Osteocyte (in vitro differentiated cells): ENCODE data around the gene SHE. TPM values are rescaled to one million over a fixed set of nuclear protein-coding genes. Genes with fewer than 3 reads are reported as not detected.

Experiments
- DNase-seq: peaks from one replicate; pipeline ENCODE4 v3.0.0; 2021; ENCODE audit warnings: mixed read lengths; ENCODE audit not compliant: unreplicated experiment; ENCODE audit errors: extremely low spot score
- H3K27ac Mint-ChIP-seq: one replicate; pipeline ENCODE4 v1.8.0; 2021; ENCODE audit warnings: mild to moderate bottlenecking, mixed read lengths; ENCODE audit not compliant: unreplicated experiment
- H3K27me3 Mint-ChIP-seq: one replicate; pipeline ENCODE4 v1.8.0; 2021; ENCODE audit warnings: mixed read lengths; ENCODE audit not compliant: unreplicated experiment
- H3K36me3 Mint-ChIP-seq: one replicate; pipeline ENCODE4 v1.8.0; 2021; ENCODE audit warnings: mixed read lengths; ENCODE audit not compliant: unreplicated experiment
- H3K4me1 Mint-ChIP-seq: one replicate; pipeline ENCODE4 v1.8.0; 2021; ENCODE audit warnings: mixed read lengths; ENCODE audit not compliant: unreplicated experiment
- H3K4me3 Mint-ChIP-seq: one replicate; pipeline ENCODE4 v1.8.0; 2021; ENCODE audit warnings: mild to moderate bottlenecking, moderate library complexity, mixed read lengths; ENCODE audit not compliant: unreplicated experiment
- H3K9me3 Mint-ChIP-seq: one replicate; pipeline ENCODE4 v1.8.0; 2021; ENCODE audit warnings: mixed read lengths; ENCODE audit not compliant: unreplicated experiment
- total RNA-seq: library from RNA; stranded (reverse); gene quantifications from 2 replicates; pipeline ENCODE4 v1.2.1, GENCODE V29; 2021
- TF ChIP-seq, protein P1 (sequence below): fragments of 200-600 bp; sonication (generic); IDR thresholded peaks from 2 replicates; pipeline ENCODE4 v1.5.0; 2021; ENCODE audit warnings: antibody characterized with exemption, mild to moderate bottlenecking, moderate library complexity

The SHE gene
- total RNA-seq, 1 donor from 2014 or later, result not detected

DNA sequence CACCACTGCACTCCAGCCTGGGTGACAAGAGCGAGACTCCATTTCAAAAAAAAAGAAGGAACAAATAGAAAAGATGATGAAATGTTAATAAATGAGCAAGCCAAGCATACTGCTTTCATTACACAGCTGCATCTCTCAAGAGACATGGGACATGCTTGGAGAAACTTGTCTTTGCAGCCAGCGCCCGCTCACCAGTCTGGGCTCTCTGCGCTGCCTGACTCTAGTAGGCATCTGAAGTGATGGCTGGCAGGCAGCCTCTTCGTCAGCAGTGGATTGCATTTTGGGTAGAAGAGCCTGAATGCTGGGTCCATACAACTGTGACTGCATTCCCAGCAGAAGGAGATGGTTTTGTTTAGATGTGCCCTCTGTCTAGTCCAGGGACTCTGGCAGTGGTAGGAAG, 49.1 kb downstream of the SHE start:
- H3K27ac Mint-ChIP-seq, result peak overlapping the region; percentile 54
- no peaks in the 10 kb centered on the region for H3K9me3 Mint-ChIP-seq
- H3K4me3 Mint-ChIP-seq, result no peak overlapping the region
- no peak for DNase-seq
- peaks cover 24% of the 10 kb centered on the region for H3K4me1 Mint-ChIP-seq
- TF ChIP-seq, protein P1, sequence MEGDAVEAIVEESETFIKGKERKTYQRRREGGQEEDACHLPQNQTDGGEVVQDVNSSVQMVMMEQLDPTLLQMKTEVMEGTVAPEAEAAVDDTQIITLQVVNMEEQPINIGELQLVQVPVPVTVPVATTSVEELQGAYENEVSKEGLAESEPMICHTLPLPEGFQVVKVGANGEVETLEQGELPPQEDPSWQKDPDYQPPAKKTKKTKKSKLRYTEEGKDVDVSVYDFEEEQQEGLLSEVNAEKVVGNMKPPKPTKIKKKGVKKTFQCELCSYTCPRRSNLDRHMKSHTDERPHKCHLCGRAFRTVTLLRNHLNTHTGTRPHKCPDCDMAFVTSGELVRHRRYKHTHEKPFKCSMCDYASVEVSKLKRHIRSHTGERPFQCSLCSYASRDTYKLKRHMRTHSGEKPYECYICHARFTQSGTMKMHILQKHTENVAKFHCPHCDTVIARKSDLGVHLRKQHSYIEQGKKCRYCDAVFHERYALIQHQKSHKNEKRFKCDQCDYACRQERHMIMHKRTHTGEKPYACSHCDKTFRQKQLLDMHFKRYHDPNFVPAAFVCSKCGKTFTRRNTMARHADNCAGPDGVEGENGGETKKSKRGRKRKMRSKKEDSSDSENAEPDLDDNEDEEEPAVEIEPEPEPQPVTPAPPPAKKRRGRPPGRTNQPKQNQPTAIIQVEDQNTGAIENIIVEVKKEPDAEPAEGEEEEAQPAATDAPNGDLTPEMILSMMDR, result no peak
- no peaks in the 10 kb centered on the region for H3K27me3 Mint-ChIP-seq
- H3K36me3 Mint-ChIP-seq, result peaks cover 34% of the 10 kb centered on the region

DNA sequence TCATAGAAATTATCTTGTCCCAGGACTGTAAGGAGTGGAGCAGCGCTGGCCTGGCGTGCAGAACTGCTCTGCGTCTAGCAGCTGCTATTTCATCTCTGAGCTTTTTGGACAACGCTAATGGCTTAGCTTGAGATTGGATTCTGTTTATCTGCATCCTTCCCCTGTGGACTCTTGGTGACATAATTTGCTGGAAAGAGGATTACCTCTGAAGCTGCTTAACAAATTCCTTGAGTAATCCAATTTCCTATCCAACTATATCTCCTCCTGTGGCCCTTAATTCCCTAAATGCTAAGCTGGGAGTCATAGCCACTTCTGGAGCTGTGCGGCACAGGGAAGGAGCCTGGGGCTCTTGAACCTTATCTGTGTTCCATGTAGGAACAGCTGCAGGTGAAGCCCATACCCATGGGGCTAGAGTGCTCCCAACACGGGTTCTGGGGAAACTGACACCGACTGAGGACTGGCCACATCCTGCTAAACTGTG, 53.8 kb downstream of the SHE start:
- Mint-ChIP-seq H3K4me1 (peaks cover 35% of the 10 kb centered on the region), H3K9me3 (no peaks in the 10 kb centered on the region), H3K36me3 (peaks cover 18% of the 10 kb centered on the region), H3K27ac (no peak overlapping the region), H3K4me3 (no peak overlapping the region), H3K27me3 (no peaks in the 10 kb centered on the region)
- DNase-seq, result no peak
- TF ChIP-seq, protein P1, result no peak

DNA sequence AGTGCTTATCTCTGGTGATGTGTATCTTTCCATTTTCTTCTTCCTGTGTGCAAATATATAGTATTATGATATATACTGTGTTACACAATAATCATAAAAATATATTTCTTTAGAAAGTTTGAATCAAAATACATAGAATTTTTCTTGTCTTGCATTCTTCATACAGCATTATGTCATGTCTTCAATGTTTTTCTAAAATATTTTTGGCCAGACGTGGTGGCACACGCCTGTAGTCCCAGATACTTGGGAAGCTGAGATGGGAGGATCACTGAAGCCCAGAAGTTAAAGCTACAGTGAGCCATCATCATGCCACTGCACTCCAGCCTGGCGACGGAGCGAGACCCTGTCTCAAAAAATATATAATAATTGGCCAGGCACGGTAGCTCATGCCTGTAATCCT, 55.4 kb downstream of the SHE start:
- DNase-seq, result no peak
- H3K27me3 Mint-ChIP-seq, result no peaks in the 10 kb centered on the region
- peaks cover 37% of the 10 kb centered on the region for H3K4me1 Mint-ChIP-seq
- H3K9me3 Mint-ChIP-seq, result no peaks in the 10 kb centered on the region
- peak overlapping the region; percentile 80 for H3K27ac Mint-ChIP-seq
- no peak overlapping the region for H3K4me3 Mint-ChIP-seq
- peaks cover 14% of the 10 kb centered on the region for H3K36me3 Mint-ChIP-seq
- TF ChIP-seq, protein P1, result no peak

DNA sequence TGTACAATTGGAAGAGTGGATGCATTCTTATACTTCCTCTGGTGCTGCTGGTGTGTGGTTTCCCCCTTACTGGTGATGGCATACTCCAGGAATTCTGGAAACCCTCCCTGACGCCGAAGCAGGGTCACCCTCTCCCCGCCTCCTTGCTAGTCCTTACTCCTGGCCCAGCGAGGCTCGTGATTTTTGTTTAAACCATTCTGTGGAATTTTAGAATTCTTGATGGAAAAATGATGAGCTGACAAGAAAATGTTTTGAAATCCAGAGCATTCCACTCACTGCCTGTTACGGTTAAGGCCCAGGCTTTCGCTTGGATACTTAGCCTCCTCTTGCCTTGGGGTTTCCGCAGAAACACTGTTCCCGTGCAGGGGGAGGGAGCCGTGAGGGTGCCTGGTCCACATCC, 55.9 kb downstream of the SHE start:
- Mint-ChIP-seq H3K4me1 (peaks cover 42% of the 10 kb centered on the region), H3K36me3 (peaks cover 12% of the 10 kb centered on the region), H3K9me3 (no peaks in the 10 kb centered on the region), H3K4me3 (peak overlapping the region; percentile 39), H3K27me3 (no peaks in the 10 kb centered on the region), H3K27ac (peak overlapping the region; percentile 97)
- peak; percentile 86 for DNase-seq
- TF ChIP-seq, protein P1, result no peak

DNA sequence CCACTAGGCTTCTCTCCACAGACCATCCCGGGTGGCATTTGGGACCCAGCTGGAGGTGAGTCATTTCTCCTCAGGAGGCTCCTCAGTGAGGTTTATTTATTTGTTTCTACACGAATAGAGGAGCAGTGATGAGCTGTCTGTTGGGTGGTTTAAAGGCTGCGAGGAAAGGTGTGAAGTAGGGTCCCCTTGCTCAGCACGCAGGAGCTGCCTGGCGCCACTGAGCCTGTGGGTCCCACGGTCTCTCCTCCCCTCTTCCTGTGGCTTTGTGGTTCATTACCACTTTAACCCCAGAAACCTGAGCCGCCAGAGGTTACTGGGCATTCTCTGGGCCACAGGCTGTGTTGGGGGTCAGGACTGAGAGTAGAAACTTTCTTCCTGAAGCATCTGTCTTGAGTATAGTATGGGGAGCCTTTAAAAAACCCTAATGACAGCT, 57.2 kb downstream of the SHE start:
- H3K27ac Mint-ChIP-seq, result peak overlapping the region; percentile 97
- H3K4me3 Mint-ChIP-seq, result no peak overlapping the region

More for the DNA sequence above, 57.2 kb downstream of the SHE start:
- H3K4me1 Mint-ChIP-seq, result peaks cover 49% of the 10 kb centered on the region
- no peaks in the 10 kb centered on the region for H3K9me3 Mint-ChIP-seq
- TF ChIP-seq, protein P1, result no peak
- DNase-seq, result no peak
- no peaks in the 10 kb centered on the region for H3K27me3 Mint-ChIP-seq
- H3K36me3 Mint-ChIP-seq, result peaks cover 10% of the 10 kb centered on the region
